HT-29 (cell line): ENCODE measurements around the gene ZNF660. TPM values are rescaled to one million over a fixed set of nuclear protein-coding genes. Genes with fewer than 3 reads are reported as not detected.

Source experiments
- DNase-seq: peaks from one replicate; pipeline ENCODE4 v3.0.0-alpha.2; 2015; ENCODE audit warnings: low spot score
- total RNA-seq: library from RNA; depleted of rRNA; stranded (reverse); fragments of >200 nt; shearing (Covaris generic); gene quantifications from 2 replicates; pipeline ENCODE4 v1.2.3, GENCODE V29; 2014; rRNA removed

The ZNF660 gene
- total RNA-seq, 1 experiment from 2014 or later: not detected

DNA sequence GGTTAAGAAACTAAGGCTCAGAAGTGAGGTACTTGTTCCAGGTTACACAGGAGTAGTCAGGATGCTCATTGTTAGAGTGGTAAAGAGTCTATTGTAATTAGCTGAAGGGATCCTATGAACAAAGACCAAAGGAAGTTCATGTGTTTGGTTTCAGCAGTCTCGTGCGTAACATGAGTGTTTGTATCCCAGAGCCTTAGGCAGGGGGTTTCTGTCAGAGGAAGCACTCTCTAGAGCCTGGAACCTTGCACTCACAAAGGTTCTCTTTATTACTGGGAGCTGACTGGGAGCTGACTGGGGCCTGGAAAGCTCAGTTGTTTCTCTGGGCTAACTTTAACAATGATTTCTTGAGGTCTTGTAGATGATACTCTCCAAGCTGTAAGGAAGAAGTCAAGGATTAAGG is 44.0 kb downstream of the ZNF660 start:
- DNase-seq: no peak

DNA sequence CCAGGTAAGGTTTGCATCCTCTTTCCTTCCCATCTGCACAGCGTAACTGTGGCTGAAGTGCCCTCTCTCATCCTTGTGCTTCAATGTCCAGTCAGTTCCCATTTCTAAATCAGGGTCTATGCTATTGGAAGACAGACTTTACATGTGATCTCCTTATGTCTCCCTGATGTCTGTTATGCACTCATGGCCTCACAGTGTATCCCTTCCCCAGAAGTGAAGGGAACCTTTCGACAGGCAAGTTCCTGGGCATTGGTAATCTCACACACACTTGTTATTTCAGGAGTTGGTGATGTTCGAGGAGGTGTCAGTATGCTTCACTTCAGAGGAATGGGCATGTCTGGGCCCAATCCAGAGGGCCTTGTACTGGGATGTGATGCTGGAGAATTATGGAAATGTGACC is 47.4 kb downstream of the ZNF660 start:
- no peak for DNase-seq

DNA sequence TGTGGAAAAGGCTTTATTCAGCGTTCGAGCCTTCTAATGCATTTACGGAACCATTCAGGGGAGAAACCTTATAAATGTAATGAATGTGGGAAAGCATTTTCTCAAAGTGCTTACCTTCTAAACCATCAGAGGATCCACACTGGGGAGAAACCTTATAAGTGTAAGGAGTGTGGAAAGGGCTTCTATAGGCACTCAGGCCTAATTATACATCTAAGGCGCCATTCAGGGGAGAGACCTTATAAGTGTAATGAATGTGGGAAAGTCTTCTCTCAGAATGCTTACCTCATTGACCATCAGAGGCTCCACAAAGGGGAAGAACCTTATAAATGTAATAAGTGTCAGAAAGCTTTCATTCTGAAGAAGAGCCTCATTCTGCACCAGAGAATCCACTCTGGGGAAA is 57.6 kb downstream of the ZNF660 start:
- DNase-seq: no peak

DNA sequence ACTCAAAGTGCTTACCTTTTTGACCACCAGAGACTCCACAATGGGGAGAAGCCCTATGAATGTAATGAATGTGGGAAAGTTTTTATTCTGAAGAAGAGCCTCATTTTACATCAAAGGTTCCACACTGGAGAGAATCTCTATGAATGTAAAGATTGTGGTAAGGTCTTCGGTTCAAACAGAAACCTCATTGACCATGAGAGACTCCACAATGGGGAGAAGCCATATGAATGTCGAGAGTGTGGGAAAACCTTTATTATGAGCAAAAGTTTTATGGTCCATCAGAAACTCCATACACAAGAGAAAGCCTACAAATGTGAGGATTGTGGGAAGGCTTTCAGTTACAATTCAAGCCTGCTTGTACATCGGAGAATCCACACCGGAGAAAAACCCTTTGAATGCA is 58.3 kb downstream of the ZNF660 start:
- DNase-seq: no peak

DNA sequence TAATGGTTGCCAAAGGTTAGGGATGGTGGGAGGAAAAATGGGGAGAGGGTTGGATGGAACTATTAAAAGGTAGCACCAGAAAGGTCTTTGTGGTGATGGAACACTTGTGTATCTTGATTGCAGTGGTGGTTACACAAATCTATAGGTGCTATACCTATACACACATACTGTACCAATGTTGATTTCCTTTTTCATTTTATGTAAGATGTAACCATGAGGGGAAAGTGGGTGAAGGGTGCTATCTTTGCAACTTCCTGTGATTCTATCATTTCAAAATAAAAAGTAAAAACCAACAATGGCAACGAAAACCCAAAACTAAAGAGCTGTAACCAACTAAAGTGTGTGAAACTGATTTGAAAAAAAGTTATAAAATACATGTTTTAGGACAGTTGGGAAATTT is 63.0 kb downstream of the ZNF660 start:
- DNase-seq: no peak

DNA sequence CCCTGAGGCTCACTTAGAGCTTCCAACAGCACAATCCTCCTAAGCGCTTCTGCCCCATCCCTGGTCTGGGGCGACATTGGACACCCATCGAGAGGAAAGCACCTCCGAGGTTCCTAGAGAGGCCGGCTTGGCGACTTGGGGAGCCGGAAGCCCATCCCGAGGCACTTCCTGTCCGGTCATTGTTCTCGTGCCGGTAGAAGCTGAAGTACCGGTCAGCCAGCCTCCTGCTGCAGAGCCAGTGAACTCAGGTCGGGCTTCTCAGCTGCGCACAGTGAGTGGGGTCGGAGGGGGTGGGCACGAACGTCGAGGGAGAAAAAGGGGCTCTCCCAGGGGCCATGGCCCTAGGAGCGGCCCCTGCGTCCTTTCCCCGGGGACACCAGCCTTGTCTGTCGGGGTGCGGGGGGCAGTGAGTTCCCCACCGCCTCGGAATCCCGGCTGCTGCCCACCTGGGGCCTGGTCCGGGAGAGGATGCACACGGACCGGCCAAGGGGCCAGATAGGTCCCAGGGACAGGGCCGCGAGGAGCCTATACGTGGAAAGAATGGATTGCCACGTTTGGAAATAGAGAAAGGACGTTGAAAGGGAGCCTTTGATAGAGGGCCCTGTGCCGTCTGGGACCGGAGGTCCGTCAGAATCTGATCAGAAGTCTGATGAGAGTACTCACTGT is 63.9 kb downstream of the ZNF660 start, which contains the start of gene ZNF35:
Gene ZNF35 (plus strand): TSS at position 169 of the 666 bp plus-strand sequence. CDS start 2,336 bp downstream, outside the sequence.
- peak; percentile 86 for DNase-seq

Other genes starting within 250 kb of the ZNF660 start
- gene TCAIM, start 246.2 kb upstream of the ZNF660 start, total RNA-seq: 8.2 and 13.7 TPM in 2 replicates
- 2.1 and 2.7 TPM in 2 replicates for gene ZNF445, start 107.3 kb upstream of the ZNF660 start, total RNA-seq
- not detected in 2 replicates for gene ZKSCAN7, start 29.8 kb upstream of the ZNF660 start, total RNA-seq
- 2.2 and 3.7 TPM in 2 replicates for gene ZNF197, start 40.1 kb downstream of the ZNF660 start, total RNA-seq
- gene ZNF35, start 63.8 kb downstream of the ZNF660 start, total RNA-seq: 1.5 and 3.0 TPM in 2 replicates
- 0.23 and 0.79 TPM in 2 replicates for gene ZNF502, start 127.7 kb downstream of the ZNF660 start, total RNA-seq
- 0.08 and 4.8 TPM in 2 replicates for gene ZNF501, start 144.7 kb downstream of the ZNF660 start, total RNA-seq
- gene KIAA1143, start 176.7 kb downstream of the ZNF660 start, total RNA-seq: 7.4 and 8.6 TPM in 2 replicates
- gene KIF15, start 176.8 kb downstream of the ZNF660 start, total RNA-seq: 4.9 and 5.5 TPM in 2 replicates